Fibroblast of lung (primary cell): ENCODE measurements around the gene CDH4. TPM values are rescaled to one million over a fixed set of nuclear protein-coding genes. Genes with fewer than 3 reads are reported as not detected.
"Not testable (repeated sequence)": the region's sequence is repeated elsewhere in the genome, so short reads cannot be mapped to it uniquely, and the experiment has no call there.

ENCODE experiments used
- DNase-seq, 2 donors: peaks; one replicate each; pipeline versions ENCODE4 v3.0.0 to v3.0.0-alpha.2; 2010; ENCODE audit warnings: low read depth in 2 of 2
- H2AFZ ChIP-seq: 2 replicates; pipeline ENCODE4 v1.5.1; 2012; ENCODE audit warnings: low read length, control low read depth, inconsistent platforms
- H3K27ac ChIP-seq: 2 replicates; pipeline ENCODE4 v1.5.1; 2011; ENCODE audit warnings: low read length, control low read depth; ENCODE audit not compliant: insufficient read depth
- H3K27me3 ChIP-seq: 2 replicates; pipeline ENCODE4 v1.5.1; 2011; ENCODE audit warnings: mild to moderate bottlenecking, low read length; ENCODE audit not compliant: control insufficient read depth, insufficient read depth
- H3K36me3 ChIP-seq: 2 replicates; pipeline ENCODE4 v1.5.1; 2011; ENCODE audit warnings: low read length; ENCODE audit not compliant: control insufficient read depth, insufficient read depth
- H3K4me1 ChIP-seq: 2 replicates; pipeline ENCODE4 v1.5.1; 2011; ENCODE audit warnings: low read length; ENCODE audit not compliant: control insufficient read depth, insufficient read depth; ENCODE audit errors: extremely low read depth
- H3K4me2 ChIP-seq: 2 replicates; pipeline ENCODE4 v1.5.1; 2011; ENCODE audit warnings: low read length, control low read depth; ENCODE audit not compliant: insufficient read depth; ENCODE audit errors: extremely low read depth
- H3K4me3 ChIP-seq, 4 experiments: fragments of 200-600 bp in 1 of 4; sonication (generic) in 1 of 4; replicated peaks in 1 of 4; 2 replicates each; pipeline ENCODE4 v1.5.1; 2011 to 2016; ENCODE audit warnings: low read length in 4 of 4, low read depth in 3 of 4, mild to moderate bottlenecking in 3 of 4, control low read depth in 2 of 4, inconsistent platforms in 1 of 4, mixed read lengths in 1 of 4; ENCODE audit not compliant: insufficient read depth in 1 of 4; ENCODE audit errors: control extremely low read depth in 1 of 4
- H3K79me2 ChIP-seq: 2 replicates; pipeline ENCODE4 v1.5.1; 2012; ENCODE audit warnings: mild to moderate bottlenecking, low read length, inconsistent platforms; ENCODE audit not compliant: control insufficient read depth, insufficient read depth
- H3K9ac ChIP-seq: 2 replicates; pipeline ENCODE4 v1.5.1; 2011; ENCODE audit warnings: mild to moderate bottlenecking, low read length, control low read depth; ENCODE audit not compliant: insufficient read depth
- H3K9me3 ChIP-seq: 2 replicates; pipeline ENCODE4 v1.5.1; 2012; ENCODE audit warnings: low read depth, low read length; ENCODE audit not compliant: control insufficient read depth, insufficient read depth
- H4K20me1 ChIP-seq: 2 replicates; pipeline ENCODE4 v1.5.1; 2011; ENCODE audit warnings: low read length; ENCODE audit not compliant: control insufficient read depth, insufficient read depth; ENCODE audit errors: extremely low read depth
- EZH2 ChIP-seq: IDR thresholded peaks from 2 replicates; pipeline ENCODE4 v1.5.1; 2012; ENCODE audit warnings: low read length, control low read depth, mild to moderate bottlenecking; ENCODE audit errors: missing control alignments
- polyA plus RNA-seq, 2 donors: library from polyadenylated mRNA; depleted of rRNA in 1 of 2; stranded (reverse) in 1 of 2; unstranded in 1 of 2; fragments of >200 nt; gene quantifications; 2 replicates each; pipeline ENCODE4 v1.2.1, GENCODE V29; 2011 to 2012; ENCODE audit warnings: missing spikeins in 1 of 2
- total RNA-seq: library from RNA; depleted of rRNA; stranded (reverse); fragments of >200 nt; gene quantifications from 2 replicates; pipeline ENCODE4 v1.2.1, GENCODE V29; 2014
- TF ChIP-seq, protein P1 (sequence below), 2 donors: IDR thresholded peaks in 1 of 2; conservative IDR thresholded peaks in 1 of 2; 1 replicate in 1 of 2; 2 replicates in 1 of 2; pipeline ENCODE4 v1.5.1; 2011 to 2012; ENCODE audit warnings: low read length in 2 of 2, control low read depth in 1 of 2, inconsistent platforms in 1 of 2, low read depth in 1 of 2, mild to moderate bottlenecking in 1 of 2

CDH4 gene
- total and polyA plus RNA-seq, 2 donors (not counting 1 experiment from before 2014, with no cell fraction given), result 4.8 to 6.8 TPM

GRCh38 chr20:61982191-61982950, 730.3 kb downstream of the CDH4 start:
- DNase-seq, result no peak
- H3K27me3 ChIP-seq, result no peaks in the 10 kb centered on the region

DNA sequence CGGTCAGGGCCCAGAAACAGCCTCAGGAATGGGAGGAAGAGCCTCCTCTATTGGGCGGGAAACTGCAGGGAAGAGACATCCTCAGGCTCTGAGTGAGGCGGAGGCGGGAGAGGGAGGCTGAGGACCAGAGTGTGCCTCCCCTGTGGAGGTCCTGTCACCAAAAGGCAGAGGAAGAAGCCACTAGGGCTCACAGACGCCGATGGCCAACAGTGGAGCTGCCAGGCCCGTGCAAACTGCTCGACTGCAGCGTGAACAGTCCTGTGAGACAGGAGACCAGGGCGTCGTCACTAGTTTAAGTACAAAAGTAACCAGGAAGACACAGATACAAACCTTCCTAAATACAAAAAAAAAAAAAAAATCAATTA, 730.9 kb downstream of the CDH4 start:
- Histone ChIP-seq H4K20me1 (no peaks in the 10 kb centered on the region), H2AFZ (no peak overlapping the region), H3K79me2 (no peaks in the 10 kb centered on the region), H3K27ac (no peak overlapping the region), H3K27me3 (no peaks in the 10 kb centered on the region), H3K4me1 (no peaks in the 10 kb centered on the region), H3K9me3 (no peaks in the 10 kb centered on the region), H3K4me3 (no peak overlapping the region), H3K9ac (no peak overlapping the region), H3K4me2 (no peak overlapping the region), H3K36me3 (peaks cover 4% of the 10 kb centered on the region)
- no peak for DNase-seq
- TF ChIP-seq EZH2, result no peak
- TF ChIP-seq, protein P1, sequence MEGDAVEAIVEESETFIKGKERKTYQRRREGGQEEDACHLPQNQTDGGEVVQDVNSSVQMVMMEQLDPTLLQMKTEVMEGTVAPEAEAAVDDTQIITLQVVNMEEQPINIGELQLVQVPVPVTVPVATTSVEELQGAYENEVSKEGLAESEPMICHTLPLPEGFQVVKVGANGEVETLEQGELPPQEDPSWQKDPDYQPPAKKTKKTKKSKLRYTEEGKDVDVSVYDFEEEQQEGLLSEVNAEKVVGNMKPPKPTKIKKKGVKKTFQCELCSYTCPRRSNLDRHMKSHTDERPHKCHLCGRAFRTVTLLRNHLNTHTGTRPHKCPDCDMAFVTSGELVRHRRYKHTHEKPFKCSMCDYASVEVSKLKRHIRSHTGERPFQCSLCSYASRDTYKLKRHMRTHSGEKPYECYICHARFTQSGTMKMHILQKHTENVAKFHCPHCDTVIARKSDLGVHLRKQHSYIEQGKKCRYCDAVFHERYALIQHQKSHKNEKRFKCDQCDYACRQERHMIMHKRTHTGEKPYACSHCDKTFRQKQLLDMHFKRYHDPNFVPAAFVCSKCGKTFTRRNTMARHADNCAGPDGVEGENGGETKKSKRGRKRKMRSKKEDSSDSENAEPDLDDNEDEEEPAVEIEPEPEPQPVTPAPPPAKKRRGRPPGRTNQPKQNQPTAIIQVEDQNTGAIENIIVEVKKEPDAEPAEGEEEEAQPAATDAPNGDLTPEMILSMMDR (conservative IDR thresholded peaks at IDR 0.05 in 1 of 2, IDR thresholded peaks at IDR 0.05 in 1 of 2; ENCODE audit: low read depth in 1 of 2, low read length in 2 of 2), result no peak

More at GRCh38 chr20:61982191-61982950, 730.3 kb downstream of the CDH4 start:
- no peak overlapping the region for H3K9ac ChIP-seq
- no peak for TF ChIP-seq EZH2
- TF ChIP-seq, protein P1 (conservative IDR thresholded peaks at IDR 0.05 in 1 of 2, IDR thresholded peaks at IDR 0.05 in 1 of 2; ENCODE audit: low read depth in 1 of 2, low read length in 2 of 2), result no peak
- no peak overlapping the region for H3K4me2 ChIP-seq
- no peaks in the 10 kb centered on the region for H3K79me2 ChIP-seq
- no peaks in the 10 kb centered on the region for H3K4me1 ChIP-seq
- no peaks in the 10 kb centered on the region for H4K20me1 ChIP-seq
- H3K9me3 ChIP-seq, result no peaks in the 10 kb centered on the region
- H2AFZ ChIP-seq, result no peak overlapping the region
- no peak overlapping the region for H3K4me3 ChIP-seq
- no peak overlapping the region for H3K27ac ChIP-seq
- peaks cover 2% of the 10 kb centered on the region for H3K36me3 ChIP-seq

DNA sequence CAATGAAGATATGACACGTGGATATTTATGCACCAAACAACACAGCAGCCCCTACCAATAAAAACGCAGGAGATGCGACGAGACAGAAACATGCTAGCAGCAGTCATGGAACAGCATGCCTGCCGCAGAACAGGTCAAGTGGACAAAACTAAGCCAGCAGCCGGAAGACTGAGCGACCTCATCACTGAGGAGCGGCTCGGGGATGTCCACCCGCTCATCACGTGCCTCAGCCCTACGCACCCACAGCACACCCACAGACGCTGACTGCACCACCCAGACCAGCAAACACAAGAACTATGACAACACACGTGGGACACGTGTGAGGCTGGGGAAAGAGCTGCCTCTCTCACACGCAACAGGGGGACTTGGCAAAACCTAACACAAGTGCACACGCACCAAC, 731.9 kb downstream of the CDH4 start:
- peaks cover 4% of the 10 kb centered on the region for H3K36me3 ChIP-seq
- no peaks in the 10 kb centered on the region for H3K9me3 ChIP-seq
- no peak overlapping the region for H3K4me3 ChIP-seq
- no peaks in the 10 kb centered on the region for H4K20me1 ChIP-seq
- no peaks in the 10 kb centered on the region for H3K4me1 ChIP-seq
- H2AFZ ChIP-seq, result no peak overlapping the region
- no peak overlapping the region for H3K27ac ChIP-seq
- H3K27me3 ChIP-seq, result no peaks in the 10 kb centered on the region
- H3K79me2 ChIP-seq, result no peaks in the 10 kb centered on the region
- no peak overlapping the region for H3K4me2 ChIP-seq
- no peak for DNase-seq
- H3K9ac ChIP-seq, result no peak overlapping the region
- no peak for TF ChIP-seq EZH2

GRCh38 chr20:61984431-61984830, 732.4 kb downstream of the CDH4 start:
- not testable (repeated sequence) for H3K9ac ChIP-seq, H3K79me2 ChIP-seq, H3K4me1 ChIP-seq, H2AFZ ChIP-seq, H3K36me3 ChIP-seq, H3K27ac ChIP-seq, H3K27me3 ChIP-seq, DNase-seq, H3K4me3 ChIP-seq, H3K9me3 ChIP-seq, H3K4me2 ChIP-seq, H4K20me1 ChIP-seq
